DOHH2 (cell line): ENCODE measurements around the gene SDC4.

Experiments used
- H3F3A ChIP-seq: fragments of 200-600 bp; sonication (generic), shearing (Covaris generic); 2 replicates; pipeline ENCODE4 v1.6.0; 2016; ENCODE audit warnings: antibody characterized with exemption, mild to moderate bottlenecking; ENCODE audit not compliant: control insufficient read depth, insufficient read depth
- H3K27ac ChIP-seq: fragments of 200-600 bp; sonication (generic); 2 replicates; pipeline ENCODE4 v1.5.1; 2014; ENCODE audit warnings: low read depth, mild to moderate bottlenecking, low read length, moderate library complexity
- H3K27me3 ChIP-seq: fragments of 200-600 bp; sonication (generic); 2 replicates; pipeline ENCODE4 v1.6.1; 2014; ENCODE audit warnings: mild to moderate bottlenecking, low read length, mixed read lengths; ENCODE audit not compliant: control insufficient read depth
- H3K36me3 ChIP-seq: fragments of 200-600 bp; sonication (generic); 2 replicates; pipeline ENCODE4 v1.6.1; 2014; ENCODE audit warnings: mild to moderate bottlenecking, low read length, moderate library complexity, mixed read lengths; ENCODE audit not compliant: control insufficient read depth
- H3K4me1 ChIP-seq: fragments of 200-600 bp; sonication (generic); 2 replicates; pipeline ENCODE4 v1.6.1; 2014; ENCODE audit warnings: mild to moderate bottlenecking, low read length, mixed read lengths; ENCODE audit not compliant: control insufficient read depth
- H3K4me2 ChIP-seq: fragments of 200-600 bp; sonication (generic); 2 replicates; pipeline ENCODE4 v1.6.0; 2014; ENCODE audit warnings: mild to moderate bottlenecking, low read length, moderate library complexity
- H3K4me3 ChIP-seq: fragments of 200-600 bp; sonication (generic); 2 replicates; pipeline ENCODE4 v1.5.1; 2014; ENCODE audit warnings: mild to moderate bottlenecking, low read length, mixed read lengths
- H3K79me2 ChIP-seq: fragments of 200-600 bp; sonication (generic); 2 replicates; pipeline ENCODE4 v1.6.1; 2014; ENCODE audit warnings: mild to moderate bottlenecking, low read length, mixed read lengths; ENCODE audit not compliant: control insufficient read depth
- H3K9me2 ChIP-seq: fragments of 200-600 bp; sonication (generic); replicated peaks from 2 replicates; pipeline ENCODE4 v1.6.1; 2014; ENCODE audit warnings: mild to moderate bottlenecking, low read length, mixed read lengths; ENCODE audit not compliant: control insufficient read depth
- H3K9me3 ChIP-seq: fragments of 200-600 bp; sonication (generic); 2 replicates; pipeline ENCODE4 v1.6.1; 2014; ENCODE audit warnings: antibody characterized with exemption, low read length, mixed read lengths; ENCODE audit not compliant: control insufficient read depth, insufficient read depth
- H4K20me1 ChIP-seq: fragments of 200-600 bp; sonication (generic); 2 replicates; pipeline ENCODE4 v1.6.0; 2014; ENCODE audit warnings: low read depth, mild to moderate bottlenecking, antibody characterized with exemption, low read length, moderate library complexity; ENCODE audit not compliant: control insufficient read depth, insufficient read depth
- EZH2phosphoT487 ChIP-seq: fragments of 200-600 bp; sonication (generic); IDR thresholded peaks from 2 replicates; pipeline ENCODE4 v1.6.1; 2017; ENCODE audit warnings: borderline replicate concordance, mild to moderate bottlenecking, antibody characterized with exemption, low read length, moderate library complexity, mixed read lengths
- TF ChIP-seq, protein P1 (sequence below): fragments of 200-600 bp; sonication (generic); IDR thresholded peaks from one replicate; pipeline ENCODE4 v1.5.1; 2014; ENCODE audit warnings: antibody characterized with exemption, mild to moderate bottlenecking, low read depth, low read length; ENCODE audit not compliant: poor library complexity, severe bottlenecking

The SDC4 gene

GRCh38 chr20:45311589-45312211, 36.5 kb downstream of the SDC4 start:
- no peaks in the 10 kb centered on the region for H3K4me1 ChIP-seq
- H4K20me1 ChIP-seq: no peaks in the 10 kb centered on the region
- TF ChIP-seq EZH2phosphoT487: no peak
- TF ChIP-seq, protein P1, sequence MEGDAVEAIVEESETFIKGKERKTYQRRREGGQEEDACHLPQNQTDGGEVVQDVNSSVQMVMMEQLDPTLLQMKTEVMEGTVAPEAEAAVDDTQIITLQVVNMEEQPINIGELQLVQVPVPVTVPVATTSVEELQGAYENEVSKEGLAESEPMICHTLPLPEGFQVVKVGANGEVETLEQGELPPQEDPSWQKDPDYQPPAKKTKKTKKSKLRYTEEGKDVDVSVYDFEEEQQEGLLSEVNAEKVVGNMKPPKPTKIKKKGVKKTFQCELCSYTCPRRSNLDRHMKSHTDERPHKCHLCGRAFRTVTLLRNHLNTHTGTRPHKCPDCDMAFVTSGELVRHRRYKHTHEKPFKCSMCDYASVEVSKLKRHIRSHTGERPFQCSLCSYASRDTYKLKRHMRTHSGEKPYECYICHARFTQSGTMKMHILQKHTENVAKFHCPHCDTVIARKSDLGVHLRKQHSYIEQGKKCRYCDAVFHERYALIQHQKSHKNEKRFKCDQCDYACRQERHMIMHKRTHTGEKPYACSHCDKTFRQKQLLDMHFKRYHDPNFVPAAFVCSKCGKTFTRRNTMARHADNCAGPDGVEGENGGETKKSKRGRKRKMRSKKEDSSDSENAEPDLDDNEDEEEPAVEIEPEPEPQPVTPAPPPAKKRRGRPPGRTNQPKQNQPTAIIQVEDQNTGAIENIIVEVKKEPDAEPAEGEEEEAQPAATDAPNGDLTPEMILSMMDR: peak; percentile 82
- no peak overlapping the region for H3K27ac ChIP-seq
- no peak overlapping the region for H3K4me2 ChIP-seq
- no peaks in the 10 kb centered on the region for H3K9me2 ChIP-seq
- no peaks in the 10 kb centered on the region for H3K9me3 ChIP-seq
- H3F3A ChIP-seq: no peaks in the 10 kb centered on the region
- no peaks in the 10 kb centered on the region for H3K79me2 ChIP-seq
- H3K36me3 ChIP-seq: no peaks in the 10 kb centered on the region
- peaks cover 15% of the 10 kb centered on the region for H3K27me3 ChIP-seq
- no peak overlapping the region for H3K4me3 ChIP-seq

- no peaks in the 10 kb centered on the region for H3K4me1 ChIP-seq
- no peaks in the 10 kb centered on the region for H3K79me2 ChIP-seq
- H3K27me3 ChIP-seq: peaks cover 15% of the 10 kb centered on the region
- no peaks in the 10 kb centered on the region for H3K9me3 ChIP-seq
- H3K36me3 ChIP-seq: no peaks in the 10 kb centered on the region
- TF ChIP-seq EZH2phosphoT487: no peak
- TF ChIP-seq, protein P1: no peak
- H3K4me2 ChIP-seq: no peak overlapping the region
- H3K27ac ChIP-seq: no peak overlapping the region
- H3F3A ChIP-seq: no peaks in the 10 kb centered on the region
- H3K4me3 ChIP-seq: no peak overlapping the region
- H3K9me2 ChIP-seq: no peaks in the 10 kb centered on the region
- H4K20me1 ChIP-seq: no peaks in the 10 kb centered on the region
These were observed 39.1 kb downstream of the SDC4 start for GRCh38 chr20:45309075-45309474.

GRCh38 chr20:45308117-45308778, 40.0 kb downstream of the SDC4 start, which contains the start of gene MATN4:
TSS of gene MATN4 (minus strand) at chr20:45308299. CDS start at chr20:45305582, 2,717 bp downstream.
- Histone ChIP-seq H3F3A (no peaks in the 10 kb centered on the region), H3K4me1 (no peaks in the 10 kb centered on the region), H3K4me3 (no peak within 1 kb of the TSS), H3K9me2 (no peaks in the 10 kb centered on the region), H3K79me2 (no peaks in the 10 kb centered on the region), H4K20me1 (no peaks in the 10 kb centered on the region), H3K27me3 (peaks cover 15% of the 10 kb centered on the region), H3K27ac (no peak within 1 kb of the TSS), H3K4me2 (no peak within 1 kb of the TSS), H3K36me3 (no peaks in the 10 kb centered on the region), H3K9me3 (no peaks in the 10 kb centered on the region)
- TF ChIP-seq, protein P1: no peak
- TF ChIP-seq EZH2phosphoT487: no peak
